ENCODE results near the gene CYB5B. TPM values are rescaled to one million over a fixed set of nuclear protein-coding genes. Genes with fewer than 3 reads are reported as not detected.
A peak's percentile ranks its signal among the peaks of the same experiment; 100 is the strongest.

Gene CYB5B
- total RNA-seq, 1 donor from 2014 or later, result 91.3 TPM

DNA sequence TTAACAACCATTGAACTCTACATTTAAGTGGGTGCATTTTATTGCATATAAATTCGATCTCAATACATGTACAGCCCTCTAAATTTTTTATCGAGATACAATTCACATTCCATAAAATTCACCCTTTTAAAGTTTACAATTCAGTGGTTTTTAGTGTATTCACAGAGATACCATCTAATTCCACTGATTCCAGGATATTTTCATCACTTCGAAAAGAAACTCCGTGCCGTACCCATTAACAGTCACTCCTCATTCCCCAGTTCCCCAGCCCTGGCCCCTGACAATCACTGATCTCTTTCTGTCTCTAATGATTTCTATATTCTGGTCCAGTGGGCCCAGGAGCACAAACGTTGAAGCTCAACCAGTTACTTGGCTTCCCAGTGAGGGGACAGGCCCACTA lies 61.4 kb downstream of the CYB5B start:
- no peak for DNase-seq (ENCODE audit: low read depth)

DNA sequence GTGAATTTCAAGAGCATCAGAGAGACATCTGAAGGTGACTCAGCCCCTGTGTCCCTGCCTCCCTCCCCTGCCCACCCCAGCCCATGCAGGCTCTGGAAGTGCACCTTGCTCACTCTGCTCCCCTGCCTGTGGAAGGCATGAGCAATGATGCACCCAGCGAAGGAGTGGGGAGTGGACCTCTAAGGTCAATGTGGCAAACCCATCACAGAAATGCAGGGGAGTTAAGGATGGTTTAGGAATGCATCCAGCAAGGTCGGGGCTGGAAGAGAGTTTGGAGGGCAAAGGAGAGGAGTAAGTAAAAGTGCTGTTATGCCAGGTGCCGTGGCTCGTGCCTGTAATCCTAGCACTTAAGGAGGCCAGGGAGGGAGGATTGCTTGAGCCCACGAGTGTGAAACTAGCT lies 61.9 kb downstream of the CYB5B start:
- DNase-seq (ENCODE audit: low read depth), result no peak

DNA sequence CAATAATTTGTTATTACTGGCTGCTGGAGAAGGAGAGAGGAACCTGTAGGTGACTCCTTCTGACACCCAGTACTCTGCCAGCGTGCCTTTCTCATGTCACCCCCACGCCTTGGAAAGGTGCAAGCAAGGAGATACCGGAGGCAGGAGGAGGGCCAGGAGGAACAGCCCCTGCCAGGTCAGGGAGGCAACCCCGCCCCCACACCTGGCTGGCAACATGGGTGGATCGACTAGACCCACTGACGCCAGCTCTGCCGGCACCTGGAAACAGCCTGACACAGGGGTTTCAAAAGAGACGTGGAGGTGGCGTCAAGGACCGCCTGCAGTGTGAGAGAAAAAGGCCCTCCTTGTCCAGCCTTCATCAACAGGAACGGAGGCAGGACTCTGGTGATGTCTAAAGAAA lies 62.3 kb downstream of the CYB5B start:
- no peak for DNase-seq (ENCODE audit: low read depth)

DNA sequence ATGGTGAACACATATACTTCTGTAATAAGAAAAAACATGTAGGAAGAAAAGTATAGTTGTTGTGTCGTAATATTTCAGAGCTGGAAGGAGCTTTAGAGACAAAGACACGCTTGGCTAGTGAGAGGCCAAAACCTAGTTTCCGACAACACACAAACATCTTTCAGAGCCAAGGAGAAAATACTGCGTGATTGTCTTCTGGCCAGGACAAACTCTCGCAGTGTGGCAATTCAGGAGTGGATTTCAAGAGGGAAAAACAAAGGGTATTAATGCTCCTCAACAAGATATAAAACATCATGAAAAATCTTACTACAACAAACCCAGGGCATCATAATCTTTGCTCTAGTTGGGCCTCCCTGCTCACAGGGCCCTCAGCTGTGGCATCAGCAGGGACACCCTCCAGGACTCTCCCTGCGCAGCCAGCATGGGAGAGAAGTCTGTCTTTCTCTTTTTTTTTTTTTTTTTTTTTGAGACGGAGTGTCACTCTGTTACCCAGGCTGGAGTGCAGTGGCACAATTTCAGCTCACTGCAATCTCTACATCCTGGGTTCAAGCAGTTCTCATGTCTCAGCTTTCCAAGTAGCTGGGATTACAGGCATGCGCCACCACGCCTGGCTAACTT lies 66.4 kb downstream of the CYB5B start:
- DNase-seq (ENCODE audit: low read depth), result no peak

DNA sequence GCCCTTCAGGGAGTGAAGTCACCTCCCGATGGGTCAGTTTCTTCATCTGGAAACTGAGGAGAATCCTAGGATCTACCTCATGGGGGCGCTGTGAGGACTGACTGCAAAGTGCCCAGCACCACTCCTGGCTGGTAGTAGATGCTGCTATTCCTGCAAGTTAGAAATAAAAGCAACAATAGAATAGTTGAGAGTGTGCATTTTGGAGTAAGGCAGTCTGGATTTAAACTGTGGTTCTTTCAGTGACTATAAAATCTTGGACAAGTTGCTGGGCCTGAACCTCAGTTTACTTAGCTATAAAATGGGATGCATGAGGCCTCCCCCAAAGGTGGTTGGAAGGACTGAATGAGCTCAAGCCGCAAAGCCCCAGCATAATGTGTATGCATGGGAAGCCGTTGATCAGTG lies 70.6 kb downstream of the CYB5B start:
- DNase-seq (ENCODE audit: low read depth), result no peak

DNA sequence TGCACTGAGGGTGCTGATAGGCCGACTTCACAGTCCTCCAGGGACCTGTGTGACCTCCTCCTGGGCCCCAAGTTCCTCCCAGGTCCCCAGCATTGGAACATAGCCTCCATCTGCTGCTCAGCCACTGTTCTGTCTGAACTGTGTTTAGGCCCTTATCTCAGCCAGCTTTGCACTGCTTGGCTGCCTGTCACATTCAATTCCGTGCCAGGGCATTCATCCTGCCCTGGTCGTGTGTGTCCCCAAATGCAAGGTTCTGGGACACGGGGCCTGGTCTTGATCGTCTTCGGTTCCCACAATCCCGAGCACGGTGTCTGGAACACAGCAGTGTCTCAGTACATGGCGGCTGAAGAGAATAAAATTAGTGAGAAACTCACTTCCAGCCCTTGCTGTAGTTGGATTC lies 71.4 kb downstream of the CYB5B start:
- DNase-seq (ENCODE audit: low read depth), result no peak

DNA sequence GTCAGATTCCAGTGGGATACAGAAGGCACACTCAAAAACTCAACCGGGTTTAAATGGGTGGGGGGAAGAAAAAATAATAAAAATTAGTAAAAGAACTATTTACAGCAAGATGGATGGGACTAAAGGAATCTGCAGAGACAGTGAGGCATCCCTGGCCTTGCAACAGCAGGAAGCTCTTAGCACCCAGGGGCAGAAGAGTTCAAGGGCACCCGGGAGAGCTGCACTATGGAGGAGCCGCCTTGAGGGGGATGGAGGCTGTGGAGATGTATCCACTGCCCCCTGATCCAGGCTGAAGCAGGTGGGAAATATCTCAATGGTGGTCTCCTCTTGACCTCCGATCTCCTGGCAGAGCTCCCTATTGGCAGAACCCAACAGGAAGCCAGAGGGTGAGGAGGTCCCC lies 72.0 kb downstream of the CYB5B start:
- DNase-seq (ENCODE audit: low read depth), result no peak

DNA sequence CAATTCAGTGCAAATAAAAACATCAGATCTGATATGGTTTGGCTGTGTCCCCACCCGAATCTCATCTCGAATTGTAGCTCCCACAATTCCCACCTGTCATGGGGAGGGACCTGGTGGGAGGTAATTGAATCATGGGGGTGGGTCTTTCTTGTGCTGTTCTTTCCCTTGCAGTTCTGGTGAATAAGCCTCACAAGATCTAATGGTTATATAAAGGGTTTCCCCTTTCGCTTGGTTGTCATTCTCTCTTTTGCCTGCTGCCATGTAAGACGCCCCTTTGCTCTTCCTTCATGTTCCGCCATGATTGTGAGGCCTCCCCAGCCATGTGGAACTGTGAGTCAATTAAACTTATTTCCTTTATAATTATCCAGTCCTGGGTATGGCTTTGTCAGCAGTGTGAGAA lies 72.5 kb downstream of the CYB5B start:
- no peak for DNase-seq (ENCODE audit: low read depth)

DNA sequence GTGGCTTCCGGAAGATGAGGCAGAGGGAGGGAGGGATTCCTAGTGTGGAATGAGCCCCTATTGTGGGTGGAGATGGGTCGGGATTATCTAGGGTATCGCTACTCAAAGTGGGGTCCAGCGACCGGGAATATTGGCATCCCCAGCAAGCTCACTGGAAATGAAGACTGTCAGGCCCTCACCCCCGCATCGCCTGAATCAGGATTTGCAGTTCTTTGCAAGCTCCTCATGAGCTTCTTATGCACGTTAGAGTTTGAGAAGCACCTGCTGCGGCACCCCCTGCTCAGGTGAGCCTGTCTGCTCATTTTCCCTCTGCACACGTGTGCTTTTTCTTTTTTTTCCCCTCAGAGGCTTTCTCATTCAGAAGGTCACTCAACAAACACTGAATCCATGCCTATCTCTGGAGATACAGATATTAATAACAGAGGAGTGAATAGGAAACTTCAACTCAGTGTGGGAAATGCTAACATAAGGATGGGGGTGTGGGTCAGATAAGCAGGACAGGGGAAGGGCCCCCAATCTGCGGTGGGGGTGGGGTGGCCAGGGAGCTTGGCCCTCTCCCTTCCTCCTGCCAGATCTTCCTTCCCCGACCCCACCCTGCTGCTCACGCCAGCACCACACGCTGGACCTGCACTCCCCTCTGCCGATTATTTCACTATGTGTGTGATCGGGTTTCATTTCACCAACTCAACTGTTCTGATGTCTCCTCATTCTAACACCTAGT lies 73.6 kb downstream of the CYB5B start:
- DNase-seq (ENCODE audit: low read depth), result no peak

DNA sequence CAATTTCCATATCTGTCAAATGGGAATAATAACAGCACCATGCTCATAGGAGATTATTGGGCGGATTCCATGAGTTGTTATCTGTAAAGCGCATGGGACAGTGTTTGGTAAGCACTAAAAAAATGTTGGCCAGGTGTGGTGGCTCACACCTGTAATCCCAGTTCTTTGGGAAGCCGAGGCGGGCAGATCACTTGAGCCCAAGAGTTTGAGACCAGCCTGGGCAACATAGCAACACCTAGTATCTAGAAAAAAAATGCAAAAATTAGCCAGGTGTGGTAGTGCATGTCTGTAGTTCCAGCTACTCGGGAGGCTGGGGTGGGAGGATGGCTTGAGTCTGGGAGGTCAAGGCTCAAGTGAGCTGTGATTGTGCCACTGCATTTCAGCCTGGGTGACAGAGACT lies 74.5 kb downstream of the CYB5B start:
- no peak for DNase-seq (ENCODE audit: low read depth)

DNA sequence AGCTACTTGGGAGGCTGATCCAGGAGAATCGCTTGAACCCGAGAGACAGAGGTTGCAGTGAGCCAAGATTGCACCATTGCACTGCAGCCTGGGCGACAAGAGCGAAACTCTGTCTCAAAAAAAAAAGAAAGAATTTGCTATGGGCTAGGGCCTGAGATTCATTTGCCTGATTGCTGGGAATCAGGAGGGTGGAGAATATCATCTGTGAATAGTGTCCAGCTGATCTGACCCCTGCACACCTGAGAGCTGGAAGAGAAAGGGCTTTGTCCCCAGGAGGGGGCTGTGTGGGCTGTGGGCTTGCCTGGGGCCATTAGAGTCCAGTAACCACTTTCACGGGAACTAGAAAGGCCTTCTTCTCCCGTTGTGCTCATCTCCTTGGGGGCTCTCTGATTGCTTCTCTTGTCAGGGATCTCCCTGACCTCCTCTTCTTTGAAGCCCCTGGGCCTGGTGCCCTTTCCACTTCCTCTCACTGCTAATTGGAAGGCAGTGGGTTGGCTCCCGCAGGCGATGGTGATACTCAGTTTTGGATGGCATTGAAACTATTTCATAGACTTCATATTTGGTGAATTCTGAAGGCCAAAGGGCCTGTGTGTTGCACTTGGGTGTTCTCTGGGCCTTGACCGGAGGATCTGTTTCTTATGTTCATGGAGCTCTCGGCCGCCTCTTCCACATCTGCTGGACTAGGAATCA lies 75.3 kb downstream of the CYB5B start:
- DNase-seq (ENCODE audit: low read depth), result no peak

DNA sequence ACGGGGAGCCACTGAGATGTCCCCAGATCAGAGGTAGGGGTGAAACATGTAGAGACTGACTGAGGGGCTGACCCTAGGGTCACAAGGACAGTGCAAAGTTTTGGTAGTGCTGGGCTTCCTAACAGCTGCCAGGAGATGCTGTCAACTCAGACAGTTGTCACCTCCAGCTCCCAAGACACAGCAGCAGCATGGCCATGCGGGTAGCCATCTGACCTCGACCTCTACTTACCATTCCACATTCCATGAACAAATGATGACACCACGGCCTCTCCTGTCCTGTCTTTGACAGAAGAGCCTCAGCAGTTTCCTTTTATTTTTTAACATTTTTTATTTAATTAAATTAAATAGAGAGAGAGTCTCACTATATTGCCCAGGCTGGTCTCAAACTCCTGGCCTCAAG lies 76.1 kb downstream of the CYB5B start:
- DNase-seq (ENCODE audit: low read depth), result no peak

DNA sequence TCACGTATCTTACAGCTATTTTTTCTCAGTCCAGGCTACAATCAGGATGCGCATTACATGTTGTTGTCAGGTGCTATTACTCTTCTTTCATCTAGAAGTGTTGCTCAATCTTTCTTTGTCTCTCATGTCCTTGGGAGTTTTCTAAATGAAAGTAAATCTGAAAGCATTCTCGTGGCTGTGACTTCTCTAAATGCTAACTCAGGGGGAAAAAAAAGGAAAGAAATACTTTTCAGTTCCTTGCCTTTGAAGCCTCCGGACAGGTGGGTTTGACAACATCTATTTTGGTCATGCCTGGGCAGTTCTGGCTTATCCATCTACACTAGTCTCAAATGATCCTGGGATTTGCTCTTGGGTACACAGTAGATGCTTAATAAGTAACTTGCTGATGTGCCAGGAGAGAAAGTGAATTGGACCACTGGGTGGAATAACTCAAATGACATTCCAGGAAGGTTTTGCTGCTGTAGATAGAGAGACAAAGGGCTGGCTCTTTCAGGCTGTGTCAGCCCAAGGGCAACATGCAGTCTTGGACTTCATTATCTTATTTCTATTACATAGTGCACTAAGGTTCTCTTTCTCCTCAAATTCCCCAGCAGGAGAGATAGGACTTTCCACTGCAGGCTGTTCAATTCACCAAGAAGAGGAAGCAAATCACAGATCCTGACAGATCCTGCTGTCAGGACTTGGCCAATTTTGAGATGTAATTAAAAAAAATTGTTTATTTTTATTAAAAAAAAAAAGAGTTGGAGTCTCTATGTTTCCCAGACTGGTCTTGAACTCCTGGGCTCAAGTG lies 77.7 kb downstream of the CYB5B start:
- peak; percentile 85 for DNase-seq (ENCODE audit: low read depth)

DNA sequence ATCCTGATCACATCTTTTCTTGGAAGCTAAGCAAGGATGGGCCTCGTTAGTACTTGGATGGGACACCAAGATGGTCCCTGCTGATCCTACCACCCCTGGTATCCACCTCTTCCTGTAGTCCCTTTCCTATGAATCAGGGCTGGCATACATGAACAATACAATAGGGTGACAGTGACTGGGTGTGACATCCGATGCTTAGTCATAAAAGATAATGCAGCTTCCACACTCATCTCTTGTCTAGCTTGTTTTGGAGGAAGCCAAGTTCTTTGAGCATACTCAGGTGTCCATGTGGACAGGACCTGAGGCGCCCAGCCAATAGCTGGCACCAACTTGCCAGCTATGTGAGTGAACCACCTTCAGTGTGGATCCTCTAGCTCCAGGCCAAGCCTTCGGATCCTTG lies 78.8 kb downstream of the CYB5B start:
- no peak for DNase-seq (ENCODE audit: low read depth)

DNA sequence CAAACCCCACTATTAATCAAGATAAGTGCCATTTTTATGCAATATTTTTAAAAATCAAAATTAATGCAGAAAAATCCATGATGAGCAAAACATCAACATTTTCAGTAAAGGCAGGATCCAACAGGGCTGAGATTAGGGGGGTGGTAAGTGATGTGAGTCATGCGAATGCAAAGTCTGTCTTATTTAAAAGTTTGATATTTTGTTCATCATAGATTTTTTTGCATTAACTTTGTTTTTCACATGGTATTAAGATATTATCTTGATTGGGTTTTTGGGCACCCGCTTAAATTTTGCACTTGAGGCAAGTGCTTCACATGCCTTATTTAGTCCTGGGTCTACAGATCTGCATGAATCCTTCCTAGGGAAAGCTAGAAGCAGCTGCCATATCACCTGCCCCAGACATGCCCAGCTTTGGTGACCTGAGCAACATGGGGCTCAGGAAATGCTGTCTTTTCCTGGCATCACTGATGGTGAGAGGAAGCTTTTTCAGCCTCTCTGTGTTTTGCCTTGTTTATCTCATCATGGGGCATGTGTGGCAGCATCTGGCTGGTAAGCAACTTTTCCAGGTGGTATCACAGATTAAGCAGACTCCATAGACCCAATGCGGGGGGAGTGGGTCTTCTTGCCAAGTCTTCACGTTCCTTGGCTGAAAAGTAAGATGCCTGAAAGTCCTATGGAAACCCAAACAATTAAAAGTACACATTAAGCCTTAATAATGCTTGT lies 83.8 kb downstream of the CYB5B start:
- DNase-seq (ENCODE audit: low read depth), result no peak

DNA sequence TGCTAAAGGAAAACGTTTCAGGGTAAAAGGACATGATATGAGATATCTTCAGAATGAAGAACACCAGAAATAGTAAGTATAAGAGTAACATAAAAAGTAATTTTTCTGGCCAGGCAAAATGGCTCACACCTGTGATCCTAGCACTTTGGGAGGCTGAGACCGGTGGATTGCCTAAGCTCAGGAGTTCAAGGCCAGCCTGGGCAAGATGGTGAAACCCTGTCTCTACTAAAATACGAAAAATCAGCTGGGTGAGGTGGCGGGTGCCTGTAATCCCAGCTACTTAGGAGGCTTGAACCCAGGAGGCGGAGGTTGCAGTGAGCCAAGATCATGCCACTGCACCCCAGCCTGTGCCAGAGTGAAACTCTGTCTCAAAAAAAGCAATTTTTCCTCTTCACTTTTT lies 84.7 kb downstream of the CYB5B start:
- no peak for DNase-seq (ENCODE audit: low read depth)

DNA sequence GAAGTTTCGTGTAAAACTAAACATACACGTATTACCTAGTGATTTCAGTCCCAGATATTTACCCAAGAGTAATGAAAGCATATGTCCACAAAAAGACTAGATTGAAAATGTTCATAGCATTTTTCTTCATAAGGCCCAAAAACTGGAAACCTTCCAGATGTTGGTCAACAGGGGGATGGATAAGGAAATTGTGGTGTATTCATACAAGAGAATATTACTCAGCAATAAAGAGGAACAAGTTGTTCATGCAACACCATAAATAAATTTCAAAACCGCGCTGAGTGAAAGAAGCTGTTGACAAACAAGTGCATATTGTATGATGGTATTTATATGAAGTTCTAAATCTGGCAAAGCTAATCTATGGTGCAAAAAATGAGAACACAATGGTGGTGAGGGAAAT lies 87.2 kb downstream of the CYB5B start:
- no peak for DNase-seq (ENCODE audit: low read depth)

DNA sequence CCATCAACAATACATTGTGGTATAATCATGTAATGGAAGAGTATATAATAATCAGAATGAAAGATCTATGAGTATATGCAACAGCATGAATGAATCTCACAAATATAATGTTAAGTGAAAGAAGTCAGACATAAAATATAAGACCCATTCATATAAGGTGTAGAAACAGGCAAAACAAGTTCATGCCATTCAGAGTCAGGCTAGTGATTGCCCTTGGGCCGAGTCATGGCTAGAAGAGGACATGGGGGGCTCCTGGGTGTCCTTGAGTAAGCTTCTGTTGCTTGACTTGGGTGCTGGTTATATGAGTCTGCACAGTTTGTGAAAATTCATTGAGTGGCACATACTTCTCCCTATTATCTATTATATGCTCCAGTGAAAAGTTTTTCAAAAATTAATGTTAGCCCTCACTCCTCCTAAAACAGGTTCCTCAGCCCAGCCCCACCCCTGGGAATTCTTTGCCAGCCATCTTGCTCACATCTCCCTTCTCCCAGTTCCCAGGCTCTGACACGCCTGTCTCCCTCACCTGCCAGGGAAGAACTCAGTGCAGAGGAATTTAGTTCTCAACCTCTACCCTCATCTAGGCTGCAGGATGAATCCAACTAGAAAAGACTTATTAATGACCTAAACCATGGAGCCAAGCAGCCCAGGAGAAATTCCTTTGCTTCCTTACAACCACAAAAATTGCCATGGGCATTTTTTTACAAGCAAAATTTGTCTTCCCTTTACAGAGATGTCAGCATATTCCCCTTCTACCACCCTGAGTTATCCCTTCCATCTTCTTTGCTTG lies 89.0 kb downstream of the CYB5B start:
- peak; percentile 91 for DNase-seq (ENCODE audit: low read depth)

DNA sequence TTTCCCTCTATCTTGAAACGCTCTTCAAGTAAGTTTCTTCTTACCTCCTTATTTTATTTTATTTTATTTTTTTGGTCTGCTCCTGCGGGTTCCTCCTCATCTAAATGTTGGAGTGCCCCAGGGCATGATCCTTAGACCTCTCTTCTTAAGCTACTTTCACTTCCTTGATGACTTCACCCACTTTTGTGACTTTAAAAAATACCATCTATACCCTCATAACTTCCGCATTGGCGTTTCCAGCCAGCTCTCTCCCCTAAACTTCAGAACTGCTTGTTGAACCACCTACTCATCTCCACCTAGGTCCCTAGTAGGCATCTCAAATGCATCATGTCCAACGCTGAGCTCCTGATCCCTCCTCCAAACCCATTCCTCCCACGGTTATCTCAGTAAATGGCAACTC lies 89.9 kb downstream of the CYB5B start:
- DNase-seq (ENCODE audit: low read depth), result no peak

All from renal cortical epithelial cell (primary cell).